GM12891 (cell line): ENCODE results near the gene ASB3.

Experiments used
- POLR2A ChIP-seq: IDR thresholded peaks from 2 replicates; pipeline ENCODE4 v1.6.1; 2011; ENCODE audit warnings: low read depth, low read length, control low read depth
- POLR2AphosphoS5 ChIP-seq: IDR thresholded peaks from 2 replicates; pipeline ENCODE4 v1.6.1; 2011; ENCODE audit warnings: low read depth, low read length, control low read depth
- TAF1 ChIP-seq: IDR thresholded peaks from 2 replicates; pipeline ENCODE4 v1.6.1; 2011; ENCODE audit warnings: low read depth, low read length, control low read depth

DNA sequence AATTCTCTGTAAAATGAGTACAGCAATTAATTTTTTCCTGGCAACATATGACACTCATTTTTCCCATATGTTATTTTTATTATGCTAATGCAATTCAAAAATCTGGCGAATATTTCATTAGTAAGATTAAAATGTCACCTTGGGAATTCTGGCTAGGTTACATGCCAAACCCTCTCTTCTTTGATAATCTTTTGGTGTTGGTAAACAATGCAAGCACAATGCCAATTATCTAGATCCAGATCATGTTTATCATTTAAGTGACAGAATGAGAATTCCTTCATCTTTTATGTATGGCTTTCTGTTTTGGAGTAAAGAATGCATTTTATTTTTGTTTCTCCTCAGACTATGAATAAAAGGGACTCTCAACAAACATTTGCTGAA is 39.3 kb upstream of the ASB3 start:
- TF ChIP-seq POLR2AphosphoS5 (no peak), POLR2A (no peak), TAF1 (no peak)
